LNCaP clone FGC (cell line): Measurements from ENCODE around the gene ATP23.

Experiments used
- DNase-seq: peaks from one replicate; pipeline ENCODE4 v3.0.0-alpha.2; 2011; ENCODE audit warnings: low read depth
- H3K4me3 ChIP-seq: 2 replicates; pipeline ENCODE4 v1.5.1; 2011; ENCODE audit warnings: mild to moderate bottlenecking, low read depth, low read length, control low read depth
- CTCF ChIP-seq: IDR thresholded peaks from 2 replicates; pipeline ENCODE4 v1.5.1; 2012; ENCODE audit warnings: mild to moderate bottlenecking; ENCODE audit not compliant: control insufficient read depth, insufficient read depth; ENCODE audit errors: extremely low read depth

The ATP23 gene

GRCh38 chr12:57904426-57904825 is 36.9 kb upstream of the ATP23 start:
- no peak for DNase-seq
- no peak for TF ChIP-seq CTCF
- no peak overlapping the region for H3K4me3 ChIP-seq

GRCh38 chr12:57904848-57905811 is 36.2 kb upstream of the ATP23 start:
- peak; percentile 96 for DNase-seq
- no peak overlapping the region for H3K4me3 ChIP-seq
- peak; percentile 100 for TF ChIP-seq CTCF

GRCh38 chr12:57905812-57906475 is 35.4 kb upstream of the ATP23 start:
- DNase-seq = no peak
- no peak overlapping the region for H3K4me3 ChIP-seq
- TF ChIP-seq CTCF = no peak

GRCh38 chr12:57906821-57907220 is 34.5 kb upstream of the ATP23 start:
- H3K4me3 ChIP-seq = no peak overlapping the region
- TF ChIP-seq CTCF = no peak
- DNase-seq = no peak

GRCh38 chr12:57907281-57907680 is 34.1 kb upstream of the ATP23 start:
- no peak for TF ChIP-seq CTCF
- H3K4me3 ChIP-seq = no peak overlapping the region
- DNase-seq = no peak

- no peak for TF ChIP-seq CTCF
- DNase-seq = no peak
- H3K4me3 ChIP-seq = no peak overlapping the region
Observed at GRCh38 chr12:57908511-57908910, 32.9 kb upstream of the ATP23 start.
